ENCODE results near the gene LRGUK.

DNA sequence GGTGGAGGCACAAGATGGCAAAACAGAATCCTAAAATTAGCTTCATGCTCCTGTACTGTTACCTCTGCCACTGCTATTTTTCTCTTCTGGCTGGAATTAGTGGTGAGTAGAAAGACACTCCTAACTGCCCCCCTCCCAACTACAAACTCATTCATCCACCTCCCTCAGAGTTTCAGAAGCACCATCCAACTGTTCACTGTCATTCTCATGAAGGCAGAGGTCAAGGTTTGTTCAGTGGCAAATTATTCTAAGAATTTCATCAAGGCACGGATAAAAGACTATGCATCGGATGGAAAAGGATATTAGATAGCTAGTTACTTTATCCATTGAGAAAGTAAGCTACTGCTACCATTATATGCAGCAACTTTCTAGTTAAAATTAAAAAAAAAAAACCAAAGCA lies 59.7 kb downstream of the LRGUK start:
- TF ChIP-seq EZH2phosphoT487 (IDR thresholded peaks at IDR 0.05; ENCODE audit: borderline replicate concordance), result no peak
- TF ChIP-seq, protein P1, sequence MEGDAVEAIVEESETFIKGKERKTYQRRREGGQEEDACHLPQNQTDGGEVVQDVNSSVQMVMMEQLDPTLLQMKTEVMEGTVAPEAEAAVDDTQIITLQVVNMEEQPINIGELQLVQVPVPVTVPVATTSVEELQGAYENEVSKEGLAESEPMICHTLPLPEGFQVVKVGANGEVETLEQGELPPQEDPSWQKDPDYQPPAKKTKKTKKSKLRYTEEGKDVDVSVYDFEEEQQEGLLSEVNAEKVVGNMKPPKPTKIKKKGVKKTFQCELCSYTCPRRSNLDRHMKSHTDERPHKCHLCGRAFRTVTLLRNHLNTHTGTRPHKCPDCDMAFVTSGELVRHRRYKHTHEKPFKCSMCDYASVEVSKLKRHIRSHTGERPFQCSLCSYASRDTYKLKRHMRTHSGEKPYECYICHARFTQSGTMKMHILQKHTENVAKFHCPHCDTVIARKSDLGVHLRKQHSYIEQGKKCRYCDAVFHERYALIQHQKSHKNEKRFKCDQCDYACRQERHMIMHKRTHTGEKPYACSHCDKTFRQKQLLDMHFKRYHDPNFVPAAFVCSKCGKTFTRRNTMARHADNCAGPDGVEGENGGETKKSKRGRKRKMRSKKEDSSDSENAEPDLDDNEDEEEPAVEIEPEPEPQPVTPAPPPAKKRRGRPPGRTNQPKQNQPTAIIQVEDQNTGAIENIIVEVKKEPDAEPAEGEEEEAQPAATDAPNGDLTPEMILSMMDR (conservative IDR thresholded peaks at IDR 0.05; ENCODE audit: low read length), result no peak
